ENCODE data around the gene CNBP. TPM values are rescaled to one million over a fixed set of nuclear protein-coding genes. Genes with fewer than 3 reads are reported as not detected.

Gene CNBP
- total and polyA plus RNA-seq, 9 of the 15 experiments (the other 6 are each of a cell fraction or from before 2014, with no cell fraction given), result 284 to 717 (median 412) TPM

DNA sequence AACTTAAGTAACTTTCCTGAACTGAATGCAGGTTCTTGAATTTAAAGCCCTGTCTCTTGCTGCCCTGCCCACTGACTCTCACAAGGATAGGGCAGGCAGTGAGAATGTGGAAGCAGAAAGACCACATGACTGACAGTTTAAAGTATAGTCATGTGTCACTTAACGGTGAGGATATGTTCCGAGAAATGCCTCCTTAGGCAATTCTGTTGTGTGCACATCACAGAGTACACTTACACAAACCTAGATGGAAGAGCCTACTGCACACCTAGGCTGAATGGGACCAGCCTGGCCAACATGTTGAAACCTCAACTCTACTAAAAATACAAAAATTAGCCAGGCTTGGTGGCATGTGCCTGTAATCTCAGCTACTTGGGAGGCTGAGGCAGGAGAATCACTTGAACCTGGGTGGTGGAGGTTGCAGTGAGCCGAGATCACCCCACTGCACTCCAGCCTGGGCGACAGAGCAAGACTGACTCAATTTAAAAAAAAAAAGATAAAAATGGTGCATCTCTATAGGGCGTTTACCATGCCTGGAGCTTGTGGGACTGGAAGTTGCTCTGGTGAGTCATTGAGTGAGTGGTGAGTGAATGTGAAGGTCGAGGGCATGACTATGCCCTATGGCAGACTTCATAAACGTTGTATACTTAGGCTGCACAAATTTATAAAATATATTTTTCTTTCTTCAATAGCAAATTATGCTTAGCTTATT lies 46.8 kb upstream of the CNBP start (continued):
- TF ChIP-seq ZNF639 (CRISPR knock-in tag; conservative IDR thresholded peaks at IDR 0.05 in 1 of 2, IDR thresholded peaks at IDR 0.05 in 1 of 2), result peak in 1 of 2 experiments; percentile 51; a peak in 1 of 4 replicates
- TF ChIP-seq FUS (optimal IDR thresholded peaks at IDR 0.05; ENCODE audit: low read depth, low read length), result no peak
- TF ChIP-seq ZNF589 (CRISPR knock-in tag; IDR thresholded peaks at IDR 0.05; ENCODE audit: low read depth), result peak; percentile 49; the same call in 1 of the 2 replicates
- TF ChIP-seq MYBL2 (IDR thresholded peaks at IDR 0.05; ENCODE audit: low read depth), result peak; percentile 68
- no peak for TF ChIP-seq MYBL2 (CRISPR knock-in tag; IDR thresholded peaks at IDR 0.05; ENCODE audit: borderline replicate concordance)
- TF ChIP-seq, protein P1, sequence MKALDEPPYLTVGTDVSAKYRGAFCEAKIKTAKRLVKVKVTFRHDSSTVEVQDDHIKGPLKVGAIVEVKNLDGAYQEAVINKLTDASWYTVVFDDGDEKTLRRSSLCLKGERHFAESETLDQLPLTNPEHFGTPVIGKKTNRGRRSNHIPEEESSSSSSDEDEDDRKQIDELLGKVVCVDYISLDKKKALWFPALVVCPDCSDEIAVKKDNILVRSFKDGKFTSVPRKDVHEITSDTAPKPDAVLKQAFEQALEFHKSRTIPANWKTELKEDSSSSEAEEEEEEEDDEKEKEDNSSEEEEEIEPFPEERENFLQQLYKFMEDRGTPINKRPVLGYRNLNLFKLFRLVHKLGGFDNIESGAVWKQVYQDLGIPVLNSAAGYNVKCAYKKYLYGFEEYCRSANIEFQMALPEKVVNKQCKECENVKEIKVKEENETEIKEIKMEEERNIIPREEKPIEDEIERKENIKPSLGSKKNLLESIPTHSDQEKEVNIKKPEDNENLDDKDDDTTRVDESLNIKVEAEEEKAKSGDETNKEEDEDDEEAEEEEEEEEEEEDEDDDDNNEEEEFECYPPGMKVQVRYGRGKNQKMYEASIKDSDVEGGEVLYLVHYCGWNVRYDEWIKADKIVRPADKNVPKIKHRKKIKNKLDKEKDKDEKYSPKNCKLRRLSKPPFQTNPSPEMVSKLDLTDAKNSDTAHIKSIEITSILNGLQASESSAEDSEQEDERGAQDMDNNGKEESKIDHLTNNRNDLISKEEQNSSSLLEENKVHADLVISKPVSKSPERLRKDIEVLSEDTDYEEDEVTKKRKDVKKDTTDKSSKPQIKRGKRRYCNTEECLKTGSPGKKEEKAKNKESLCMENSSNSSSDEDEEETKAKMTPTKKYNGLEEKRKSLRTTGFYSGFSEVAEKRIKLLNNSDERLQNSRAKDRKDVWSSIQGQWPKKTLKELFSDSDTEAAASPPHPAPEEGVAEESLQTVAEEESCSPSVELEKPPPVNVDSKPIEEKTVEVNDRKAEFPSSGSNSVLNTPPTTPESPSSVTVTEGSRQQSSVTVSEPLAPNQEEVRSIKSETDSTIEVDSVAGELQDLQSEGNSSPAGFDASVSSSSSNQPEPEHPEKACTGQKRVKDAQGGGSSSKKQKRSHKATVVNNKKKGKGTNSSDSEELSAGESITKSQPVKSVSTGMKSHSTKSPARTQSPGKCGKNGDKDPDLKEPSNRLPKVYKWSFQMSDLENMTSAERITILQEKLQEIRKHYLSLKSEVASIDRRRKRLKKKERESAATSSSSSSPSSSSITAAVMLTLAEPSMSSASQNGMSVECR (CRISPR knock-in tag; IDR thresholded peaks at IDR 0.05), result no peak
- TF ChIP-seq, protein P2, sequence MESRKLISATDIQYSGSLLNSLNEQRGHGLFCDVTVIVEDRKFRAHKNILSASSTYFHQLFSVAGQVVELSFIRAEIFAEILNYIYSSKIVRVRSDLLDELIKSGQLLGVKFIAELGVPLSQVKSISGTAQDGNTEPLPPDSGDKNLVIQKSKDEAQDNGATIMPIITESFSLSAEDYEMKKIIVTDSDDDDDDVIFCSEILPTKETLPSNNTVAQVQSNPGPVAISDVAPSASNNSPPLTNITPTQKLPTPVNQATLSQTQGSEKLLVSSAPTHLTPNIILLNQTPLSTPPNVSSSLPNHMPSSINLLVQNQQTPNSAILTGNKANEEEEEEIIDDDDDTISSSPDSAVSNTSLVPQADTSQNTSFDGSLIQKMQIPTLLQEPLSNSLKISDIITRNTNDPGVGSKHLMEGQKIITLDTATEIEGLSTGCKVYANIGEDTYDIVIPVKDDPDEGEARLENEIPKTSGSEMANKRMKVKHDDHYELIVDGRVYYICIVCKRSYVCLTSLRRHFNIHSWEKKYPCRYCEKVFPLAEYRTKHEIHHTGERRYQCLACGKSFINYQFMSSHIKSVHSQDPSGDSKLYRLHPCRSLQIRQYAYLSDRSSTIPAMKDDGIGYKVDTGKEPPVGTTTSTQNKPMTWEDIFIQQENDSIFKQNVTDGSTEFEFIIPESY (CRISPR knock-in tag; IDR thresholded peaks at IDR 0.05), result no peak
- TF ChIP-seq CGGBP1 (CRISPR knock-in tag; IDR thresholded peaks at IDR 0.05), result no peak
- TF ChIP-seq SNIP1 (IDR thresholded peaks at IDR 0.05; ENCODE audit: low read depth), result no peak
- TF ChIP-seq HDAC1 (IDR thresholded peaks at IDR 0.05), result 0 out of 4 replicates have a peak, but pooled peaks of 1 of the 2 experiments have one; percentile 15
- TF ChIP-seq RB1 (IDR thresholded peaks at IDR 0.05; ENCODE audit: low read depth), result no peak
- TF ChIP-seq ZNF766 (CRISPR knock-in tag; conservative IDR thresholded peaks at IDR 0.05), result 0 out of 2 replicates have a peak, but pooled peaks have one; percentile 25
- no peak for TF ChIP-seq ZNF780A (CRISPR knock-in tag; IDR thresholded peaks at IDR 0.05)
- peak; percentile 25 for TF ChIP-seq FOS (IDR thresholded peaks at IDR 0.05; ENCODE audit: extremely low read depth, insufficient read length)
- TF ChIP-seq CEBPG (CRISPR knock-in tag; IDR thresholded peaks at IDR 0.05), result no peak
- peak in 1 of 2 experiments; percentile 58; a peak in 2 of 4 replicates for TF ChIP-seq CEBPG (tag; conservative IDR thresholded peaks at IDR 0.05 in 1 of 2, IDR thresholded peaks at IDR 0.05 in 1 of 2)
- no peak for TF ChIP-seq HLTF (IDR thresholded peaks at IDR 0.05)
- TF ChIP-seq NFRKB (IDR thresholded peaks at IDR 0.05; ENCODE audit: low read depth), result 0 out of 2 replicates have a peak, but pooled peaks have one; percentile 39
- no peak for TF ChIP-seq FIP1L1 (IDR thresholded peaks at IDR 0.05; ENCODE audit: low read depth, low read length, poor library complexity, severe bottlenecking)

All from K562 (cell line).